HG03025 (cell line): ENCODE data around the gene MT1H.

ENCODE experiments used
- ATAC-seq: cut with Tn5 transposase; IDR thresholded peaks from one replicate; pipeline ENCODE4 v1.9.1; 2021; ENCODE audit warnings: mild to moderate bottlenecking, moderate library complexity; ENCODE audit not compliant: unreplicated experiment, low FRiP score

Gene MT1H

DNA sequence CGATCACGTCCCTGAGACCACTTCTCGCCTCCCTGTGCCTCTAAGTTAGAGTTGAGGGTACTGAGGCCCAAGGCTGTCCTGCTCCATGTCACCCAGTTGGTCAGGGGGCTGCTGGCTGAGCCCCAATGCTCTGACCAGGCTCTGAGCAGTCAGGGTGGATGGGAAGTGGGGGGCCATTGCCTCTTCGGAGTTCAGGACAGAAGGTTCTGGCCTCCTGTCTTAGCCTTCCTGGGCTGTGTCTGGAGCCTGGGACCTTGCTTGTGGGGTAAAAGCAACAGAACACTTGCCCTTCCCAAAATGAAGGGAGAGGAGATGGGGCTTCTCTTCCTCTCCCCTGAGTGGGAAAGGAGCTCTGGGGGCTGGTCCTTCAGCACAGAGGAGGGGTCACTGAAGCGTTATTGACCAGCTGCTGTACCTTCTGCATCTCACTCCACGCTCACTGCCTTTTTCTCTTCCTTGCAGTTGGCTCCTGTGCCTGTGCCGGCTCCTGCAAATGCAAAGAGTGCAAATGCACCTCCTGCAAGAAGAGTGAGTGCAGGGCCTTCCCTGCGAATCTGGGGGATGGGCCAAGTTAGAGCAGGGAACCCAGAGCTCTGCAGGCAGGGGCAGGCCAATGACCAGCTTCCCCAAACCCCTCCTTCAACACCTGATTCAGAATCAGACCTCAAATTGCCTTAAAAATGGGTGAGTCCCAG lies 13.2 kb downstream of the MT1H start:
- no peak for ATAC-seq

GRCh38 chr16:56683424-56684172 lies 14.0 kb downstream of the MT1H start:
- ATAC-seq: no peak

GRCh38 chr16:56684256-56684925 lies 14.8 kb downstream of the MT1H start:
- no peak for ATAC-seq

DNA sequence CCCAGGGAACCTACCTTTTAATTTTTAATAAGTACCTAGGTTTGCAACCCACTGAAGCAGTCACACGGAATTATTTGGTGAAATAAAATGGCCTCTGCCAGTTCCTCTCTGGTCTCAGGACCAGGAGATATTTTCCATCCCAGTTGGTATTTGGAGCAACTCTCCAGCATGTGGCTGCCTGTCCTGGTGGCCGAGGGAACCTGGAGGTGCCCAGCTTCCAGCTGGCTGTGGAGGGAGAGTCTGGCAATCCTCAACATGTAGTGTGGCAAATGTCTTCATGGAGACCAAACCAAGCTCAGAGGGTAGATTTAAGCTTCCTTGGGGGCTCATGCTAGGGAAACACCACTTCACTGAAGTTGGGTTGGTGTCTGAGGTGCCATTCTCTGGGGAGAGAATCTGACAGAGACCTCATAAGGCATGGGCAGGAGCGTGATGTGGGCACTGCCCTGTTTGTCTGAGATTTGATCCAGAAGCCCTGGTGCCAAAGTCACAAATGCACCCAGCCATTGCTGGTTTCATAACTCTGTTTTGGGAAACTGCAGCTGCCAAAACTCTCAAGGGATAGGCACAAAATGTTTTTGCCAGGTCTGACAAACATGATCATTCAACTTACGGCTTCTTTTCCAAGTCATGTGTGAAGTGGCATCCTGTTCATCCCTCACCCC lies 15.4 kb downstream of the MT1H start:
- no peak for ATAC-seq

DNA sequence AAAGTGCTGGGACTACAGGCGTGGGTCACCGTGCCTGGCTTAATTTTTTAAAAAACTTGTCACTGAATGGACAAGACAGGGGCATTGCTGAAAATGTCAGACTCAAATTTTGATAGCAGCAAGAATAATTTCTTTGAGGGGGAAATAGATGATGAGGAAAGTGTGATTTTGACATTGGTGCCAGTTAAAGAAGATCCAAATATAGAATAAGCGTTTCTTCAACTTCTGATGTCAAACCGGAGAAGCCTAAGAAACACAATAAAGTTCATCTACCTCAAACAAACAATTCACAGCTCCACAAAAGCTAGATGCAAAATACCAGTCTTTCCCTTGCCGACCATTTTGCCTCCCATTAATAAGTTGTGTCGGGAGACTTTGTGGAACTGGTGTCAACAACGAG lies 17.1 kb downstream of the MT1H start:
- ATAC-seq: no peak

DNA sequence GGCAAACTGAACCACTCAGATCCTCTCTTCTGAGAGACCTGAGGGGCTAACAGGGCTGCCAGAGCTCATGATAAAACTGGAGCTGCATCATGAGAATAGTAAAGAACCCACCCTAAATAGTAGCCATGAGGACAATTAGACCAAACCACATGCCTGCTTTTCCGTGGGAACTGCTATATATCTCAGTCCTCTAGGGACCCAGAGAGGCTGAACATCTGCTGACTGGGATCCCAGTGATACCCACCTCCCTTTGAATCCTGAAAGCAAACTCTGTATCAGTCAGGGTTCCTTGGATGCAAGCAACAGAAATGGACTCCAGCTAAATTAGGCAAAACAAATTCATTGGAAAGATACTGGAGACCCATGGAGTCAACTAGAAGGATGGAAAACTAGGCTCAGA lies 19.1 kb downstream of the MT1H start:
- no peak for ATAC-seq

- no peak for ATAC-seq
Measured at GRCh38 chr16:56689171-56689570, 19.6 kb downstream of the MT1H start.

GRCh38 chr16:56690420-56691122 lies 21.0 kb downstream of the MT1H start:
- no peak for ATAC-seq

GRCh38 chr16:56691885-56692284 lies 22.3 kb downstream of the MT1H start:
- no peak for ATAC-seq

DNA sequence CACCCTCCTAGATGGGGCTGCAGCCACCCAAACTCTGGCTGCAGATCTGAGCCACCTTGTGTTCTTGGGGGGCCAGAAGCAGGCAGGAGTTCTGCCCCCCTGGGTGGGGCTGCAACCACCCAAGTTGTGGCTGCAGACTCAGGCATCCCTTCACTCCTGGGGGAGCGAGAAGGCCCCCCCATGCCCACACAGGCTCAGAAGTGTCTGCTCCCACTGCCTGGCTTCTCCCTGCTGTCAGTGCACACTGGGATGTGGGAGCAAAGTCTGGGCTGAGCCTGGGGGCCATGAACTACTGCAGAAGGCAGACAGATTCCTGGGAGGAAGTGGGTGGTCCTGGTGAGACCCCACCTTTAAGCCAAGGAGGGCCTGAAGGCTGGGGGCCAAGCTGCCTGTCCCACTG lies 25.6 kb downstream of the MT1H start:
- ATAC-seq: no peak

GRCh38 chr16:56697456-56698155 lies 28.0 kb downstream of the MT1H start:
- no peak for ATAC-seq

DNA sequence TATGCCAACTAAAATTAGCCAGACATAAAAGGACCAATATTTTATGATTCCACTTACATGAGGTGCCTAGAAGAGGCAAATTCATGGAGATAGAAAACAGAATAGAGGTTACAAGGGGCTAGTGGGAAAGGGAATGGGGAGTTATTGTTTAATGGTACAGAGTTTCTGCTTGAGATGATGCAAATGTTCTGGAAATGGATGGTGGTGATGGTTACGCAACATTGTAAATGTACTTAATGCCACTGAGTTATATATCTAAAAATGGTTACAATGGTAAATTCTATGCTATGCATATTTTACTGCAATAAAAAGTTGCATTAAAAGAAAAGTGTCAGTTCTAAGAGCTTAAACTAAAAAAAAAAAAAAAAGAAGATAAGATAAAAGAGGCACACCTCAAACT lies 30.6 kb downstream of the MT1H start:
- ATAC-seq: no peak

DNA sequence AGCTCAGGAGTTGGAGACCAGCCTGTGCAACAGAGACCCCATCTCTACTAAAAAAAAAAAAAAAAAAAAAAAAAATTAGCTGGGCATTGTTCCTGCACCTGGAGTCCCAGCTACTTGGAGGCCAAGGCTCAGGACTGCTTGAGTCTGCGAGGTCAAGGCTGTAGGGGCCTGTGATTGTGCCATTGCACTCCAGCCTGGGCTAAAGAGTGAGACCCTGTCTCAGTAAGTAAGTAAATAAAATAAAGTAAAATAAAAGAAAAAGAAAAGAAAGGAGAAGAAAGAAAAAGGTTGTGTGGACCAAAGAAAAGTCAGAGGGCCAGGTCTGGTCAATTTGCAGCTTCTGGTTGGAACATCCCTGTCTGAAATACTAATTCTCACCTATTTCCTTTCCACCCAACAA lies 31.0 kb downstream of the MT1H start:
- no peak for ATAC-seq

DNA sequence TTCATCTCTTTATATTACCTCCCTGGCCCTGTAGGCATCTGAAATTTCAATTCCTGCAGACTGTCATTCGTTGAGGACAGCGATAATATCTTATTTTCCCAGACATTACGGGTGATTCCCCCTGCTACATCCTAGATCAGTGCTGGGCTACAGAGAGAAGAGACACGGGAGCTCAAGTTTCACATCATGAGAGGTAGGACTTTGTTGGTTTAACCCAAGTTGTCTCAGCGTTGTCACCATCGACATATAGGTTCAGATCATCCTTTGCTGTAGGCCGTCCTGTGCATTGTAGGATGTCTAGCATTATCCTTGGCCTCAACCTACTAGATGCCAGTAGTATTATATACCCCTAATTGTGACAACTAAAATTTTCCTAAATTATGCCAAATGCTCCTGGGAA lies 31.9 kb downstream of the MT1H start:
- no peak for ATAC-seq

DNA sequence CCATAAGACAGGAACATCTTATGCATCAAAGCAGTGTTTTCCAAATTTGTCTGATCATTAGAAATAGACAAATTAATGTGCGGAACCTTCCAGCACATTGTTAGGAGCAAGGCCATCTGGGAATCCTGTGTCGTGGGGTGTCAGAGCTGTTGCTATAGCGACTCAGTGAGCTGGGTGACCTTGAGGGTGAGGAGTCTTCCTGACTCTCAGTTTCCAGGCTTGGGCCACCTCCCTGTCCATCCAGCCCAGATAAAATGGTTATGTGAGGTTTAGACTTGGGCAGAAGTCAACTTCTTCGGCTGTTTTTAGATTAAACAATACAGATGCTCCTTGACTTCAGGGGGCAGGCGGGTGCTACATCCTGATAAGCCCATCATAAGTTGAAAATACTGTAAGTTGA lies 33.2 kb downstream of the MT1H start:
- ATAC-seq: no peak

GRCh38 chr16:56708525-56709442 lies 39.2 kb downstream of the MT1H start:
- ATAC-seq: no peak

GRCh38 chr16:56709443-56710040 lies 39.9 kb downstream of the MT1H start:
- no peak for ATAC-seq

- no peak for ATAC-seq
Measured at GRCh38 chr16:56710181-56710737, 40.6 kb downstream of the MT1H start.
